PC-9 (cell line): ENCODE data around the gene SETD3. TPM values are rescaled to one million over a fixed set of nuclear protein-coding genes. Genes with fewer than 3 reads are reported as not detected.

Experiments used
- BruUV-seq: library from RNA; stranded (reverse); fragments of 400-500 nt; replicated peaks from 2 replicates; lab custom pipeline; 2021; lab: Mats Ljungman, UMichigan
- CTCF ChIA-PET: fragments of 300-600 bp; sonication (Branson Sonifier 250); formaldehyde crosslinking; loops from one replicate; lab custom pipeline; 2022; ENCODE audit warnings: antibody characterized with exemption; lab: Charles Lee
- POLR2A ChIA-PET: fragments of 300-600 bp; sonication (Branson Sonifier 250); formaldehyde crosslinking; loops from one replicate; lab custom pipeline; 2022; ENCODE audit warnings: antibody characterized with exemption; ENCODE audit not compliant: unreplicated experiment; lab: Charles Lee
- DNase-seq, 2 experiments: peaks; one replicate each; pipeline versions ENCODE4 v3.0.0 to v3.0.0-alpha.2; 2015 to 2022; ENCODE audit warnings: mixed read lengths in 1 of 2
- H2AFZ ChIP-seq: fragments of 200-600 bp; sonication (generic); 2 replicates; pipeline ENCODE4 v1.8.1; 2017; ENCODE audit warnings: antibody characterized with exemption
- H3F3A ChIP-seq: fragments of 200-600 bp; sonication (generic); 2 replicates; pipeline ENCODE4 v1.8.1; 2017; ENCODE audit warnings: antibody characterized with exemption, mild to moderate bottlenecking, low read depth; ENCODE audit not compliant: insufficient read depth
- H3K27ac ChIP-seq: fragments of 200-600 bp; sonication (generic); 2 replicates; pipeline ENCODE4 v1.6.1; 2016; ENCODE audit warnings: mixed run types
- H3K27me3 ChIP-seq: fragments of 200-600 bp; sonication (generic); 2 replicates; pipeline ENCODE4 v1.6.1; 2016; ENCODE audit warnings: low read depth, mixed run types; ENCODE audit not compliant: insufficient read depth
- H3K36me3 ChIP-seq: fragments of 200-600 bp; sonication (generic); 2 replicates; pipeline ENCODE4 v1.6.1; 2016; ENCODE audit warnings: low read depth, mixed run types
- H3K4me1 ChIP-seq: fragments of 200-600 bp; sonication (generic); replicated peaks from 2 replicates; pipeline ENCODE4 v1.6.1; 2016; ENCODE audit warnings: mixed run types; ENCODE audit not compliant: insufficient read depth
- H3K4me2 ChIP-seq: fragments of 200-600 bp; sonication (generic); 2 replicates; pipeline ENCODE4 v1.6.1; 2017; ENCODE audit warnings: mixed run types
- H3K4me3 ChIP-seq: fragments of 200-600 bp; sonication (generic); 2 replicates; pipeline ENCODE4 v1.6.1; 2016; ENCODE audit warnings: mixed run types
- H3K79me2 ChIP-seq: fragments of 200-600 bp; sonication (generic); 2 replicates; pipeline ENCODE4 v1.6.1; 2017; ENCODE audit warnings: low read depth, mixed run types
- H3K9me2 ChIP-seq: fragments of 200-600 bp; sonication (generic); 2 replicates; pipeline ENCODE4 v1.8.1; 2017; ENCODE audit warnings: mild to moderate bottlenecking; ENCODE audit not compliant: insufficient read depth
- H3K9me3 ChIP-seq: fragments of 200-600 bp; sonication (generic); 2 replicates; pipeline ENCODE4 v1.8.1; 2016; ENCODE audit warnings: low read depth; ENCODE audit not compliant: insufficient read depth
- H4K20me1 ChIP-seq: fragments of 200-600 bp; sonication (generic); 2 replicates; pipeline ENCODE4 v1.8.1; 2017; ENCODE audit not compliant: insufficient read depth
- EZH2 ChIP-seq: fragments of 200-600 bp; sonication (generic); IDR thresholded peaks from 2 replicates; pipeline ENCODE4 v1.8.0; 2017; ENCODE audit warnings: antibody characterized with exemption, low read depth
- intact Hi-C: fragments of 100-400 bp; cut with micrococcal nuclease; formaldehyde crosslinking; loops from one replicate; pipeline ENCODE4 v1.10.0; 2022; ENCODE audit not compliant: unreplicated experiment
- total RNA-seq: library from RNA; stranded (reverse); gene quantifications from 2 replicates; pipeline ENCODE4 v1.2.3, GENCODE V29; 2021
- TF ChIP-seq, protein P1 (sequence below): fragments of 200-600 bp; sonication (generic); conservative IDR thresholded peaks from 2 replicates; pipeline ENCODE4 v1.6.1; 2017; ENCODE audit warnings: mixed run types, antibody characterized with exemption, mild to moderate bottlenecking, moderate library complexity

SETD3 gene
- total RNA-seq, 1 experiment from 2014 or later = 13.4 TPM

DNA sequence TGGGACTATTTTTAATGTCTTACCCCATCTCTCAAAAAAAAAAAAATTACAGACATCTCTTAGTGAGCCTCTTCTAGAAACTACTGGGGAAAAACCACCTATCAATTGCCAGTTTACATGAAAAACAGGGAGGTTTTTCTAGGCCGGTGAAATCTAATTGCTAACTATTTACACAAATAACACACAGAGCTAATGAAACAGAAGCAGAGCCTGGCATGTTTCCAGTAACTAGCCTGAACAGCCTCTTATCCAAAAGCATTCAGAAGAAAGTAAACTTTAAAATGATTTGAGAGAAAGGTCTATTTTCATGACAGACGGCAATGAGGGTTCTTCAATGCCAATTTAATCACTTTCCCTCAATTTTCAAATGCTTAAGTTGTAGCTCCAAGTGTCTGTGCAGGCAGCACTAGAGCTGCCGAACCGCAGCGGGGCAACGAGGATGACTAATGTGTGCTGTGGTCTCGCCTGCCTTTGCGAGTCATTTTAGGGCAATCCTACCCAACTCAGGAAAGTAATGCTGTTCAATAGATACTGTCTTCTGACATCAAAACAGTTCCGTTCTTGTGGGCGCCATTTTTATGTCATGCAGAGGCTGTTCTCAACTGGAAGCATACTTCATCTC lies 84.6 kb downstream of the SETD3 start:
- no peaks in the 10 kb centered on the region for H3K79me2 ChIP-seq
- H4K20me1 ChIP-seq = no peaks in the 10 kb centered on the region
- no peak for TF ChIP-seq EZH2
- TF ChIP-seq, protein P1, sequence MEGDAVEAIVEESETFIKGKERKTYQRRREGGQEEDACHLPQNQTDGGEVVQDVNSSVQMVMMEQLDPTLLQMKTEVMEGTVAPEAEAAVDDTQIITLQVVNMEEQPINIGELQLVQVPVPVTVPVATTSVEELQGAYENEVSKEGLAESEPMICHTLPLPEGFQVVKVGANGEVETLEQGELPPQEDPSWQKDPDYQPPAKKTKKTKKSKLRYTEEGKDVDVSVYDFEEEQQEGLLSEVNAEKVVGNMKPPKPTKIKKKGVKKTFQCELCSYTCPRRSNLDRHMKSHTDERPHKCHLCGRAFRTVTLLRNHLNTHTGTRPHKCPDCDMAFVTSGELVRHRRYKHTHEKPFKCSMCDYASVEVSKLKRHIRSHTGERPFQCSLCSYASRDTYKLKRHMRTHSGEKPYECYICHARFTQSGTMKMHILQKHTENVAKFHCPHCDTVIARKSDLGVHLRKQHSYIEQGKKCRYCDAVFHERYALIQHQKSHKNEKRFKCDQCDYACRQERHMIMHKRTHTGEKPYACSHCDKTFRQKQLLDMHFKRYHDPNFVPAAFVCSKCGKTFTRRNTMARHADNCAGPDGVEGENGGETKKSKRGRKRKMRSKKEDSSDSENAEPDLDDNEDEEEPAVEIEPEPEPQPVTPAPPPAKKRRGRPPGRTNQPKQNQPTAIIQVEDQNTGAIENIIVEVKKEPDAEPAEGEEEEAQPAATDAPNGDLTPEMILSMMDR = no peak
- H3K4me1 ChIP-seq = no peaks in the 10 kb centered on the region
- no peak overlapping the region for H3K4me3 ChIP-seq
- no TSS peak for BruUV-seq
- H3K27me3 ChIP-seq = no peaks in the 10 kb centered on the region
- no peaks in the 10 kb centered on the region for H3K36me3 ChIP-seq
- POLR2A ChIA-PET = no interaction called here
- no peaks in the 10 kb centered on the region for H3K9me2 ChIP-seq
- H2AFZ ChIP-seq = no peak overlapping the region
- no peaks in the 10 kb centered on the region for H3F3A ChIP-seq
- CTCF ChIA-PET = no interaction called here
- no peaks in the 10 kb centered on the region for H3K9me3 ChIP-seq
- no peak overlapping the region for H3K4me2 ChIP-seq
- intact Hi-C loops = no loop called here
- H3K27ac ChIP-seq = no peak overlapping the region
- no peak for DNase-seq

DNA sequence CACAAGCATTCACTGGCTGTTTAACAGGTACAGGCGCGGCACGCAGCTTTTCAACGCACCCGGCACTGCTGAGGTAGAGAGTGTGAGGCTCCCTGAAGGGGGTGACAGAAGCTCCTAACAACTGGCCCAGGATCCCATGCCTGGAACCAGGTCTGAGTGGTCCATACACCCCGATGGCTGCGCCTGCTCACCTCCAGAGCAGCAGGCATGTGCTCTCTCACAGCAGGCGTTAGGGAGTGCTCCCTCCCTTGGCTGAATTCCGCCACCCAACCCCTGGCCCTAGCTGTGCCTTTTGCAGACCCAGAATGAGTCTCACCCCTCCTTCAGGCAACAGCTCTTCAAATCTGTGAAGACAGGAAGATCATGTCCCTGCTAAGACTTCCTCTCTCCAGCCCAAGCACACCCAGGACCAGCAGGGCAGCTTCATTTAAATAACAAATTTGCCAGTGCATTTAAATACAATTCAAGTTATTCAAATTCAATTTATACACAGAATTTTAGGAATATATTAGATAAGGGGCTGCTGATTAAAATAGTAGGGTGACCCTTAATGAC lies 86.0 kb downstream of the SETD3 start:
- no peak overlapping the region for H2AFZ ChIP-seq
- H3K4me2 ChIP-seq = no peak overlapping the region
- no peaks in the 10 kb centered on the region for H3K79me2 ChIP-seq
- TF ChIP-seq EZH2 = no peak
- TF ChIP-seq, protein P1 = no peak
- no TSS peak for BruUV-seq
- POLR2A ChIA-PET = no interaction called here
- DNase-seq = no peak
- no peaks in the 10 kb centered on the region for H3K27me3 ChIP-seq
- no peaks in the 10 kb centered on the region for H3K4me1 ChIP-seq
- no peaks in the 10 kb centered on the region for H3K9me2 ChIP-seq
- intact Hi-C loops = no loop called here
- CTCF ChIA-PET = no interaction called here
- H3K9me3 ChIP-seq = no peaks in the 10 kb centered on the region
- H4K20me1 ChIP-seq = no peaks in the 10 kb centered on the region
- H3F3A ChIP-seq = no peaks in the 10 kb centered on the region
- no peaks in the 10 kb centered on the region for H3K36me3 ChIP-seq
- H3K27ac ChIP-seq = no peak overlapping the region
- no peak overlapping the region for H3K4me3 ChIP-seq

DNA sequence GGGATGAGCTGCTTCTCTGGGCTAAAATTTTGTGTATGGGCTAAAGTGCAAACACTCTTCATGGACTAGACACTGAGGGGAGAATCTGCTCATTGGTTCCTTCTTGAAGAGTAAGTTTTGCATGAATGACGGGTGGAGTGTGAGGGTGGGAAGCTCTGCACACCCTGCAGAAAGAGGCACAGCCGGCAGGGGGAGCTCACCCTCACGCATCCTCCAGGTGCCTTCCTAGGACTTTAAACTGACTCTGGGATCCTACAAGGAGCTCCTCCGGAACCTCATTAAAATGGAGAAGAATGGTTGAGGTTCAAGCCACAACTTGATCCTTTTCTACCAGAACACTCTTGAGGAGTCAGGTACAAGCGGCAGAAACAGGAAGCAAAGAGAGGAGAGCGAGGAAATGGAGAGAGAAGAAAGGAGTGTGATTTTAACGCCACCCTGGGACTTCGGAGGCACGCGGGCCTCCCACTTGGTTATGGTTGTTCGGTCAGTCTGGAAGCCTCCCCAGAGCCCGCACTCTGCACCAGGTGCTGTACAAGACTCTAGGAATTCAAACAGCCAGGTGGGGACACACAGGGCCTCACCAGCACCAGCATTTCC lies 87.5 kb downstream of the SETD3 start:
- Histone ChIP-seq H3K27ac (no peak overlapping the region), H4K20me1 (no peaks in the 10 kb centered on the region), H3F3A (no peaks in the 10 kb centered on the region), H3K27me3 (no peaks in the 10 kb centered on the region), H3K4me1 (no peaks in the 10 kb centered on the region), H2AFZ (no peak overlapping the region), H3K4me2 (no peak overlapping the region), H3K79me2 (no peaks in the 10 kb centered on the region), H3K9me3 (no peaks in the 10 kb centered on the region), H3K36me3 (no peaks in the 10 kb centered on the region), H3K9me2 (no peaks in the 10 kb centered on the region), H3K4me3 (no peak overlapping the region)
- BruUV-seq = no TSS peak
- TF ChIP-seq, protein P1 = peak; percentile 61
- TF ChIP-seq EZH2 = no peak
- DNase-seq = no peak
- POLR2A ChIA-PET = no interaction called here
- CTCF ChIA-PET = interaction anchor here (0.7 to 1.0 kb wide), 2 partner anchors 22 to 159 kb away, joined by 3 to 9 read pairs; no protein-coding TSS in a partner anchor
- intact Hi-C loops = no loop called here
